Ecto neural progenitor cell (in vitro differentiated cells): ENCODE measurements around the gene PSMB5.
A peak's percentile ranks its signal among the peaks of the same experiment; 100 is the strongest.

ENCODE experiments used
- DNase-seq: peaks from one replicate; pipeline ENCODE4 v3.0.0-alpha.2; 2018; ENCODE audit warnings: low spot score

Gene PSMB5

GRCh38 chr14:23058654-23059504 lies 24.2 kb upstream of the PSMB5 start:
- peak; percentile 49 for DNase-seq

- DNase-seq = peak; percentile 94
Observed at GRCh38 chr14:23057757-23058653, 23.3 kb upstream of the PSMB5 start.

GRCh38 chr14:23056956-23057756 lies 22.5 kb upstream of the PSMB5 start, which contains the start of gene CDH24:
TSS of gene CDH24 (minus strand) at chr14:23057520. CDS start at chr14:23055733, 1,787 bp downstream.
- DNase-seq = peak; percentile 87

- peak; percentile 88 for DNase-seq
Observed at GRCh38 chr14:23056145-23056955, 21.6 kb upstream of the PSMB5 start.

GRCh38 chr14:23055621-23056144 lies 21.0 kb upstream of the PSMB5 start:
- DNase-seq = no peak

- DNase-seq = no peak
Observed at GRCh38 chr14:23055147-23055550, 20.4 kb upstream of the PSMB5 start.

- peak; percentile 56 for DNase-seq
Observed at GRCh38 chr14:23054000-23054811, 19.5 kb upstream of the PSMB5 start.

- DNase-seq = peak; percentile 43
Observed at GRCh38 chr14:23053426-23053825, 18.7 kb upstream of the PSMB5 start.

GRCh38 chr14:23052671-23053070 lies 18.0 kb upstream of the PSMB5 start:
- no peak for DNase-seq

GRCh38 chr14:23052182-23052623 lies 17.5 kb upstream of the PSMB5 start:
- DNase-seq = peak; percentile 46

GRCh38 chr14:23051141-23052057 lies 16.7 kb upstream of the PSMB5 start:
- DNase-seq = no peak

GRCh38 chr14:23049011-23049410 lies 14.3 kb upstream of the PSMB5 start:
- no peak for DNase-seq

GRCh38 chr14:23047751-23048693 lies 13.3 kb upstream of the PSMB5 start:
- peak; percentile 36 for DNase-seq

GRCh38 chr14:23047034-23047634 lies 12.4 kb upstream of the PSMB5 start:
- no peak for DNase-seq

GRCh38 chr14:23045419-23046357 lies 11.0 kb upstream of the PSMB5 start:
- DNase-seq = no peak

- no peak for DNase-seq
Observed at GRCh38 chr14:23044840-23045239, 10.1 kb upstream of the PSMB5 start.
